A673 (cell line): Measurements from ENCODE around the gene PPM1N. TPM values are rescaled to one million over a fixed set of nuclear protein-coding genes. Genes with fewer than 3 reads are reported as not detected.

Experiments used
- BruUV-seq: library from RNA; stranded (reverse); fragments of 400-500 nt; replicated peaks from 2 replicates; lab custom pipeline; 2021; lab: Mats Ljungman, UMichigan
- CTCF ChIA-PET: fragments of 300-600 bp; sonication (Branson Sonifier 250); formaldehyde crosslinking; loops from one replicate; lab custom pipeline; 2022; ENCODE audit warnings: antibody characterized with exemption; lab: Charles Lee
- POLR2A ChIA-PET: fragments of 300-600 bp; sonication (Branson Sonifier 250); formaldehyde crosslinking; loops from one replicate; lab custom pipeline; 2022; ENCODE audit warnings: antibody characterized with exemption; ENCODE audit not compliant: low non-redundant PET; lab: Charles Lee
- DNase-seq: peaks from one replicate; pipeline ENCODE4 v3.0.0-alpha.2; 2015; ENCODE audit warnings: low spot score
- H3K27ac ChIP-seq: fragments of 200-600 bp; sonication (generic); 2 replicates; pipeline ENCODE4 v1.5.1; 2016; ENCODE audit warnings: mixed run types, low read depth, mild to moderate bottlenecking, mixed read lengths, antibody characterized with exemption, low read length; ENCODE audit not compliant: poor library complexity, severe bottlenecking
- H3K27me3 ChIP-seq: fragments of 200-600 bp; sonication (generic); replicated peaks from 2 replicates; pipeline ENCODE4 v1.6.1; 2017; ENCODE audit warnings: mixed run types, low read depth, mild to moderate bottlenecking, mixed read lengths, antibody characterized with exemption, low read length; ENCODE audit not compliant: insufficient read depth, poor library complexity
- H3K36me3 ChIP-seq: fragments of 200-600 bp; sonication (generic); 2 replicates; pipeline ENCODE4 v1.6.1; 2016; ENCODE audit warnings: mixed run types, mild to moderate bottlenecking, mixed read lengths, antibody characterized with exemption, low read length; ENCODE audit not compliant: insufficient read depth, poor library complexity, severe bottlenecking
- H3K4me1 ChIP-seq: fragments of 200-600 bp; sonication (generic); 2 replicates; pipeline ENCODE4 v1.6.1; 2017; ENCODE audit warnings: mixed run types, mild to moderate bottlenecking, mixed read lengths, antibody characterized with exemption, low read length; ENCODE audit not compliant: insufficient read depth, poor library complexity, severe bottlenecking
- H3K4me3 ChIP-seq: fragments of 200-600 bp; sonication (generic); 2 replicates; pipeline ENCODE4 v1.5.1; 2016; ENCODE audit warnings: low read depth, mixed run types, mild to moderate bottlenecking, mixed read lengths, low read length; ENCODE audit not compliant: poor library complexity, severe bottlenecking
- H3K9me3 ChIP-seq: fragments of 200-600 bp; sonication (generic); 2 replicates; pipeline ENCODE4 v1.6.1; 2016; ENCODE audit warnings: mixed run types, low read depth, mild to moderate bottlenecking, mixed read lengths, antibody characterized with exemption, low read length; ENCODE audit not compliant: poor library complexity, severe bottlenecking
- CTCF ChIP-seq: fragments of 300-800, 200-600 bp; sonication (generic); conservative IDR thresholded peaks from 2 replicates; pipeline ENCODE4 v1.5.1; 2017; ENCODE audit warnings: low read depth, mild to moderate bottlenecking, antibody characterized with exemption, low read length, moderate library complexity, mixed read lengths
- EZH2 ChIP-seq: fragments of 200-600 bp; sonication (generic); IDR thresholded peaks from 2 replicates; pipeline ENCODE4 v1.6.1; 2017; ENCODE audit warnings: borderline replicate concordance, low read depth, mild to moderate bottlenecking, mixed read lengths, antibody characterized with exemption, low read length; ENCODE audit not compliant: poor library complexity, severe bottlenecking
- intact Hi-C: fragments of 100-400 bp; cut with micrococcal nuclease; formaldehyde crosslinking; loops from one replicate; pipeline ENCODE4 v1.10.0; 2022; ENCODE audit not compliant: unreplicated experiment
- total RNA-seq: library from RNA; stranded (reverse); gene quantifications from 2 replicates; pipeline ENCODE4 v1.2.3, GENCODE V29; 2021

Gene PPM1N
- total RNA-seq, 1 experiment from 2014 or later, result 0.80 TPM

DNA sequence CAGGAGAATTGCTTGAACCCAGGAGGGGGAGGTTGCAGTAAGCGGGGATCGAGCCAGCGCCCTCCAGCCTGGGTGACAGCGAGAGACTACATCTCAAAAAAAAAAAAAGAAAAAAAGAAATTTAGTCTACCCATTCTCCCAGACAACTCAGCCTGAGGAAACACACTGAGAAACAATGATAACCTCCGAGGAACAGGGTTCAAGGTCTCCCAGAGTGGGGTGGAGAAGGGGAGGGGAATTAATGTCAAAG lies 7.7 kb downstream of the PPM1N start:
- peak overlapping the region; percentile 83 for H3K27ac ChIP-seq
- TSS peak; percentile 28 for BruUV-seq
- CTCF ChIA-PET, result interaction anchor here (0.7 kb wide), 1 partner anchor 27 kb away, joined by 4 read pairs; no protein-coding TSS in a partner anchor
- H3K36me3 ChIP-seq, result no peaks in the 10 kb centered on the region
- no peaks in the 10 kb centered on the region for H3K27me3 ChIP-seq
- intact Hi-C loops, result loop anchor here (5.0 kb wide), 1 partner anchor 136 kb away; no protein-coding TSS in a partner anchor
- H3K4me1 ChIP-seq, result peaks cover 10% of the 10 kb centered on the region
- POLR2A ChIA-PET, result no interaction called here
- H3K4me3 ChIP-seq, result peak overlapping the region; percentile 93
- no peaks in the 10 kb centered on the region for H3K9me3 ChIP-seq
- TF ChIP-seq EZH2 (no peak), CTCF (no peak)
- DNase-seq, result no peak

DNA sequence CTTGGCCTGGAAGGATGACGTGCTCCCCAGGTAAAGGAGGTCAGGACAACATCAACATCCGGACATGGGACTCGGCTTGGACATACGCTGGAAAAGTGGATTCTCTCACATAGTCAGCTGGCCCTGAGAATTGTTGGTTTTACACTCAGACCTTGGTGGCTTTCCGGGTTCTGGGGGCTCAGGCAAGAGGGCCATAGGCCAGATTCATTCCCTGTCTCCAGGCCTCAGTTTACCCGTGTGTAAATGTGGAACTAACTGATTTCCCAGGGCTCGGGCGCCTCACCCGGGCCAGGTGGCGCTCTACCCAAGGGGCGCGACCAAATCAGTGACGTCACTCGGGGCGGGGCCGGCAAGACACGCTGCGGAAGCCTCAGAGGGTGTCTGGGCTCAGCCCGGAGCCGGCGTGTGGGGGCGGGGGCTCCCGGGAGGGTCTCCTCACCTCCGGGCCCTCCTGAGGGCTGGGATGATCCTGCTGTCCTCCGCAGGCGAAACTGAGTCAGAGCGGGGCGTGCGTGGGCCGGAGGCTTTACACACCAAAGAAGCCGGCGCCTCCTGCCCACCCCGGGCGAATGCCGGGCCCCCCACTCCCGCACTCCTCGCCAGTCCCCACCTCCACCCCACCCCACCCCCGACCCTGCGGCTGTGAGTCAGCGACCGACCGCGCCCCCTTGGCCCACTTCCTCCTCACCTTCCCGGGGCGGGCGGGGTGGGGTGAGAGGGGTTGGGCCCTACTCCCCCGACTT lies 8.2 kb downstream of the PPM1N start:
- intact Hi-C loops, result loop anchor here (5.0 kb wide), 1 partner anchor 136 kb away; no protein-coding TSS in a partner anchor
- ChIA-PET POLR2A (no interaction called here), CTCF (no interaction called here)
- H3K4me3 ChIP-seq, result peak overlapping the region; percentile 93
- no TSS peak for BruUV-seq
- H3K27ac ChIP-seq, result peak overlapping the region; percentile 83
- H3K36me3 ChIP-seq, result no peaks in the 10 kb centered on the region
- H3K27me3 ChIP-seq, result no peaks in the 10 kb centered on the region
- TF ChIP-seq EZH2, result no peak
- TF ChIP-seq CTCF, result peak; percentile 73
- H3K9me3 ChIP-seq, result no peaks in the 10 kb centered on the region
- DNase-seq, result peak; percentile 95
- peaks cover 10% of the 10 kb centered on the region for H3K4me1 ChIP-seq

DNA sequence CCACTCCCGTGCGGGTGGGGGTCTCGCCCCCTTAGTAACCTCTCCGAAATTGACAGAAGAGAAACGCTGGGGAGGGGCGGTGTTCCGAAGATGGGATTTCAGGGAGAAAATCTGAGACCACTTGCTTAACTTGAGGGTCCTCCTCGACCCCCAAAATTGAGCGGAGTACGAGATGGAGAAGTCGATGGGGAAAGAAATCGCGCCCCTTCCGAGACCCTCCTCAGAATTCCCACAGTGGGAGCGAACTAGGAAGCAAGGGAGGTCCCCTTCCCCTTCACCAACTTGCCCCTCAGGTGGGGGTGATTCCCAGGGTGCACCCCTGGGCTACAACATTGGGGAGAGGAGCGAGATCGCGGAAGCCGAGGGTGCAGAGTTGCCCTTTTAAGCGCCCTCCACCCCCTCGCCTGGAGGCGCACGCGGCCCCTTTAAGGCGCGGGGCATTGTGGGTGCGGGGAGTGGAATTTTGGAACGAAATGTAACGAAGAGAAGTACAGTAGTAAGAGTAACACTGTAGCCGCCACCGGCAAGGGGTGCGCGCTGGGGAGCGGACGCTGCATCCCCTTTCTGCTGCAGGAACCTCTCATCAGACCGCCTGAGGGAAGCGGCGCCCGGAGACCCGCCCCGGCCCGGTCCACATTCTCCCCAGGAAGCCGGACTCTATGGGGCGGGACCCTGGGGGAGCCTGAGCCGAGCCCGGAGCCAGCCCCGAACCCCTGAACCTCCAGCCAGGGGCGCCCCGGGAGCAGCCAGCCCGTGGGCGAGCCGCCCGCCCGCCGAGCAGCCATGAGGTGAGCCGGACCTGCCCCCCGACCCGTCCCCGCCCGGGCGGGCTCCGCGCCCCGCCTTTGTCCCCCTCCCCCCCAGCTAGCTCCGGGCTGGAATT lies 9.0 kb downstream of the PPM1N start, which contains the start of gene VASP:
VASP (plus strand) TSS at position 491 of the 883 bp plus-strand sequence; CDS start at position 784, 293 bp downstream.
- TF ChIP-seq EZH2 (no peak), CTCF (no peak)
- BruUV-seq, result no TSS peak
- no peaks in the 10 kb centered on the region for H3K36me3 ChIP-seq
- H3K9me3 ChIP-seq, result no peaks in the 10 kb centered on the region
- ChIA-PET CTCF (interaction anchor here (0.6 to 0.7 kb wide), 2 partner anchors 11 to 260 kb away, joined by 3 to 20 read pairs; no protein-coding TSS in a partner anchor), POLR2A (no interaction called here)
- H3K27me3 ChIP-seq, result no peaks in the 10 kb centered on the region
- H3K4me1 ChIP-seq, result peaks cover 10% of the 10 kb centered on the region
- intact Hi-C loops, result loop anchor here (5.0 kb wide), 1 partner anchor 135 kb away; no protein-coding TSS in a partner anchor
- peak; percentile 95 for DNase-seq
- peak within 1 kb of the TSS; percentile 93 for H3K4me3 ChIP-seq
- peak within 1 kb of the TSS; percentile 83 for H3K27ac ChIP-seq
